HepG2 (cell line): ENCODE results near the gene MPST. TPM values are rescaled to one million over a fixed set of nuclear protein-coding genes. Genes with fewer than 3 reads are reported as not detected.

Experiments used
- ATAC-seq: fragments of 200-7000 bp; cut with Tn5 transposase; 3 replicates; pipeline ENCODE4 v1.9.1; 2020; ENCODE audit warnings: mild to moderate bottlenecking, moderate library complexity
- BruUV-seq: library from RNA; stranded (reverse); fragments of 400-500 nt; replicated peaks from 2 replicates; lab custom pipeline; 2021; lab: Mats Ljungman, UMichigan
- CTCF ChIA-PET: fragments of 300-600 bp; formaldehyde crosslinking; extraction: SDS; loops from one replicate; lab custom pipeline; 2021; ENCODE audit warnings: low total read pairs, inconsistent platforms, low intra/inter-chr PET ratio; lab: Yijun Ruan, JAX
- POLR2A ChIA-PET: fragments of 350-600 bp; sonication (Branson Sonifier 250); formaldehyde crosslinking; loops from one replicate; lab custom pipeline; 2020; ENCODE audit warnings: antibody characterized with exemption, inconsistent platforms; lab: Yijun Ruan, JAX
- DNase-seq: peaks from one replicate; pipeline ENCODE4 v3.0.0-alpha.2; 2015; ENCODE audit warnings: low spot score
- FAIRE-seq: peaks from 3 replicates; lab custom pipeline; 2011; peaks lifted over from hg19 to GRCh38; lab: Jason Lieb, UNC
- H2AFZ ChIP-seq: one replicate; pipeline ENCODE4 v1.6.1; 2011; ENCODE audit warnings: low read length, inconsistent platforms
- H3K27ac ChIP-seq: fragments of 300-600 bp; 3 replicates; pipeline ENCODE4 v1.8.0; 2011; ENCODE audit warnings: mixed run types, mild to moderate bottlenecking, mixed read lengths, low read length, inconsistent platforms; ENCODE audit not compliant: insufficient read depth; ENCODE audit errors: extremely low read length
- H3K27me3 ChIP-seq, 2 experiments: fragments of 200-600 bp in 1 of 2; 2 replicates in 1 of 2; 3 replicates in 1 of 2; pipeline versions ENCODE4 v1.6.0 to v1.8.0; 2011; ENCODE audit warnings: low read length in 2 of 2, mild to moderate bottlenecking in 2 of 2, moderate library complexity in 2 of 2, inconsistent platforms in 1 of 2; ENCODE audit not compliant: insufficient read depth in 2 of 2, control insufficient read depth in 1 of 2
- H3K36me3 ChIP-seq, 2 experiments: fragments of 200-600 bp in 1 of 2; replicated peaks in 1 of 2; 2 replicates in 1 of 2; 3 replicates in 1 of 2; pipeline versions ENCODE4 v1.5.1 to v1.8.0; 2011; ENCODE audit warnings: low read length in 2 of 2, inconsistent platforms in 1 of 2; ENCODE audit not compliant: insufficient read depth in 2 of 2, control insufficient read depth in 1 of 2
- H3K4me1 ChIP-seq: 2 replicates; pipeline ENCODE4 v1.5.1; 2012; ENCODE audit warnings: low read length, inconsistent platforms; ENCODE audit not compliant: insufficient read depth
- H3K4me2 ChIP-seq: 2 replicates; pipeline ENCODE4 v1.6.0; 2011; ENCODE audit warnings: low read depth, low read length, inconsistent platforms
- H3K4me3 ChIP-seq, 3 experiments: fragments of 200-600 bp in 1 of 3; sonication (generic), shearing (Covaris generic) in 1 of 3; replicated peaks in 1 of 3; 2 replicates each; pipeline ENCODE4 v1.5.1; 2011 to 2016; ENCODE audit warnings: low read length in 3 of 3, inconsistent platforms in 2 of 3, low read depth in 2 of 3, mild to moderate bottlenecking in 2 of 3, control low read depth in 1 of 3, mixed read lengths in 1 of 3; ENCODE audit not compliant: insufficient read depth in 1 of 3
- H3K79me2 ChIP-seq: one replicate; pipeline ENCODE4 v1.6.1; 2011; ENCODE audit warnings: low read length, inconsistent platforms; ENCODE audit not compliant: insufficient read depth
- H3K9ac ChIP-seq: 2 replicates; pipeline ENCODE4 v1.6.0; 2011; ENCODE audit warnings: mild to moderate bottlenecking, low read depth, low read length, inconsistent platforms; ENCODE audit not compliant: insufficient read depth
- H3K9me3 ChIP-seq: 2 replicates; pipeline ENCODE4 v1.5.1; 2012; ENCODE audit warnings: mild to moderate bottlenecking, low read length
- H4K20me1 ChIP-seq: 2 replicates; pipeline ENCODE4 v1.6.0; 2011; ENCODE audit warnings: inconsistent platforms, mild to moderate bottlenecking, low read length, moderate library complexity; ENCODE audit not compliant: insufficient read depth
- CBX5 ChIP-seq: sonication (generic); formaldehyde crosslinking; IDR thresholded peaks from 2 replicates; pipeline ENCODE4 v1.4.0; 2020; ENCODE audit warnings: missing genetic modification reagents, borderline replicate concordance
- FOXK1 ChIP-seq: sonication (generic); formaldehyde crosslinking; IDR thresholded peaks from 2 replicates; pipeline ENCODE4 v1.4.0; 2020; ENCODE audit warnings: low read depth, missing genetic modification reagents, borderline replicate concordance
- HNRNPLL ChIP-seq: fragments of 200-400 bp; formaldehyde crosslinking; IDR thresholded peaks from 2 replicates; pipeline ENCODE4 v1.6.1; 2017; ENCODE audit warnings: mild to moderate bottlenecking, low read depth, low read length; ENCODE audit not compliant: poor library complexity, severe bottlenecking
- MBNL3 ChIP-seq: fragments of 250-450 bp; sonication (Bioruptor Pico); conservative IDR thresholded peaks from 2 replicates; pipeline ENCODE4 v1.8.0; 2022; ENCODE audit warnings: mild to moderate bottlenecking, inconsistent platforms
- MIER2 ChIP-seq: IDR thresholded peaks from 2 replicates; pipeline ENCODE4 v1.6.1; 2016; ENCODE audit warnings: missing biosample characterization, missing genetic modification reagents
- NFAT5 ChIP-seq: sonication (generic); formaldehyde crosslinking; IDR thresholded peaks from 2 replicates; pipeline ENCODE4 v1.4.0; 2020; ENCODE audit warnings: missing genetic modification reagents
- POGZ ChIP-seq: sonication (generic); formaldehyde crosslinking; IDR thresholded peaks from 2 replicates; pipeline ENCODE4 v1.4.0; 2020; ENCODE audit warnings: mild to moderate bottlenecking, missing genetic modification reagents
- SATB2 ChIP-seq: sonication (generic); formaldehyde crosslinking; IDR thresholded peaks from 2 replicates; pipeline ENCODE4 v1.5.0; 2020; ENCODE audit warnings: missing genetic modification reagents
- SIN3A ChIP-seq: IDR thresholded peaks from 2 replicates; pipeline ENCODE4 v1.6.1; 2011; ENCODE audit warnings: low read depth, mild to moderate bottlenecking, control low read depth, low read length, borderline replicate concordance
- YEATS4 ChIP-seq: sonication (generic); formaldehyde crosslinking; IDR thresholded peaks from 2 replicates; pipeline ENCODE4 v1.4.0; 2020; ENCODE audit warnings: missing genetic modification reagents, borderline replicate concordance
- ZNF230 ChIP-seq: sonication (generic); formaldehyde crosslinking; IDR thresholded peaks from 2 replicates; pipeline ENCODE4 v1.4.0; 2020; ENCODE audit warnings: mild to moderate bottlenecking, missing genetic modification reagents
- ZNF232 ChIP-seq: sonication (generic); formaldehyde crosslinking; IDR thresholded peaks from 2 replicates; pipeline ENCODE4 v1.4.0; 2020; ENCODE audit warnings: missing genetic modification reagents, borderline replicate concordance
- ZNF614 ChIP-seq: IDR thresholded peaks from 2 replicates; pipeline ENCODE4 v1.6.1; 2018; ENCODE audit warnings: missing biosample characterization, missing genetic modification reagents, inconsistent platforms, borderline replicate concordance
- ZNF713 ChIP-seq: sonication (generic); formaldehyde crosslinking; IDR thresholded peaks from 2 replicates; pipeline ENCODE4 v1.4.0; 2020; ENCODE audit warnings: mild to moderate bottlenecking, missing genetic modification reagents
- ZNF749 ChIP-seq: sonication (generic); formaldehyde crosslinking; IDR thresholded peaks from 2 replicates; pipeline ENCODE4 v1.8.0; 2022; ENCODE audit warnings: mild to moderate bottlenecking, missing genetic modification reagents, moderate library complexity, borderline replicate concordance
- ZNF839 ChIP-seq: sonication (generic); formaldehyde crosslinking; IDR thresholded peaks from 2 replicates; pipeline ENCODE4 v1.4.0; 2020; ENCODE audit warnings: missing genetic modification reagents, mild to moderate bottlenecking, borderline replicate concordance
- WGBS: methylation state at CpG from one replicate; pipeline ENCODE4 v1.1.6; 2017; ENCODE audit warnings: low lambda C conversion rate; 5-methylcytosine and 5-hydroxymethylcytosine counted together
- in situ Hi-C: cut with HindIII; loops from 2 replicates; pipeline ENCODE4 v1.10.0; 2017; ENCODE audit warnings: low pct_unique_long_range_greater_than_20kb; ENCODE audit not compliant: extremely low pct_ligation_motif_present
- intact Hi-C: fragments of 100-400 bp; cut with micrococcal nuclease; formaldehyde crosslinking; loops from one replicate; pipeline ENCODE4 v1.10.0; 2022; ENCODE audit not compliant: unreplicated experiment
- polyA plus RNA-seq, 8 experiments: library from polyadenylated mRNA; depleted of rRNA in 3 of 8; stranded (reverse) in 7 of 8; unstranded in 1 of 8; fragments of >200 nt; fragmentation: Illumina TruSeq in 4 of 8; extraction: Trizol in 4 of 8; gene quantifications; 2 replicates each; pipeline versions ENCODE4 v1.2.1 to v1.2.3, GENCODE V29; 2011 to 2016; ENCODE audit warnings: low read depth in 4 of 8, missing spikeins in 1 of 8, mixed read lengths in 1 of 8; ENCODE audit not compliant: insufficient read depth in 1 of 8
- total RNA-seq, 5 experiments: library from RNA; depleted of rRNA; stranded (reverse); fragments of >200 nt; fragmentation: Illumina TruSeq; extraction: Trizol; gene quantifications; 2 replicates each; pipeline ENCODE4 v1.2.3, GENCODE V29; 2016; ENCODE audit warnings: low read depth in 1 of 5
- TF ChIP-seq, protein P1 (sequence below): sonication (generic); formaldehyde crosslinking; IDR thresholded peaks from 2 replicates; pipeline ENCODE4 v1.9.0; 2022; ENCODE audit warnings: missing genetic modification reagents, mild to moderate bottlenecking, borderline replicate concordance

Gene MPST
- total and polyA plus RNA-seq, 2 of the 13 experiments (the other 11 are each of a cell fraction or from before 2014, with no cell fraction given), result 133 to 141 TPM

GRCh38 chr22:37023743-37024338 is 4.3 kb downstream of the MPST start:
- no peaks in the 10 kb centered on the region for H4K20me1 ChIP-seq
- in situ Hi-C loops, result no loop called here
- CTCF ChIA-PET, result no interaction called here
- H3K4me3 ChIP-seq, result peak overlapping the region in 1 of 3 experiments; percentile 10; a peak in 1 of 6 replicates
- H3K9me3 ChIP-seq, result no peaks in the 10 kb centered on the region
- peak; percentile 64 for DNase-seq
- FAIRE-seq, result peak; percentile 55
- peak overlapping the region; percentile 64 for H3K27ac ChIP-seq
- WGBS, result 82% methylated on average over 22 of the region's 34 CpGs
- POLR2A ChIA-PET, result interaction anchor here (1.0 to 11.6 kb wide), 5 partner anchors 7 to 28 kb away, joined by 3 to 383 read pairs (median 5); partner anchors contain the start of gene KCTD17
- intact Hi-C loops, result loop anchor here (5.0 kb wide), 1 partner anchor 37 kb away; no protein-coding TSS in a partner anchor
- H3K4me2 ChIP-seq, result peak overlapping the region; percentile 66
- peaks cover 84% of the 10 kb centered on the region for H3K4me1 ChIP-seq
- ATAC-seq, result peak; percentile 30
- H2AFZ ChIP-seq, result no peak overlapping the region
- peak overlapping the region; percentile 24; the same call in 1 of the 2 replicates for H3K9ac ChIP-seq
- peaks cover 53% of the 10 kb centered on the region for H3K79me2 ChIP-seq
- no TSS peak for BruUV-seq
- H3K36me3 ChIP-seq, result peaks cover 13 to 33% of the 10 kb centered on the region in 2 experiments; a peak in 4 of 5 replicates
- H3K27me3 ChIP-seq, result no peaks in the 10 kb centered on the region; a peak in 1 of 5 replicates
- TF ChIP-seq MIER2, result no peak
- TF ChIP-seq YEATS4, result peak; percentile 60; the same call in 1 of the 2 replicates
- TF ChIP-seq SIN3A, result no peak
- TF ChIP-seq ZNF839 (CRISPR knock-in tag), result no peak
- peak; percentile 83; the same call in 1 of the 2 replicates for TF ChIP-seq FOXK1 (CRISPR knock-in tag)
- TF ChIP-seq ZNF713 (CRISPR knock-in tag), result peak; percentile 65; the same call in 1 of the 2 replicates
- peak; percentile 18 for TF ChIP-seq HNRNPLL
- no peak for TF ChIP-seq ZNF749
- peak; percentile 54; the same call in 1 of the 2 replicates for TF ChIP-seq POGZ
- no peak for TF ChIP-seq SATB2 (CRISPR knock-in tag)
- no peak for TF ChIP-seq ZNF230 (CRISPR knock-in tag)
- TF ChIP-seq, protein P1, sequence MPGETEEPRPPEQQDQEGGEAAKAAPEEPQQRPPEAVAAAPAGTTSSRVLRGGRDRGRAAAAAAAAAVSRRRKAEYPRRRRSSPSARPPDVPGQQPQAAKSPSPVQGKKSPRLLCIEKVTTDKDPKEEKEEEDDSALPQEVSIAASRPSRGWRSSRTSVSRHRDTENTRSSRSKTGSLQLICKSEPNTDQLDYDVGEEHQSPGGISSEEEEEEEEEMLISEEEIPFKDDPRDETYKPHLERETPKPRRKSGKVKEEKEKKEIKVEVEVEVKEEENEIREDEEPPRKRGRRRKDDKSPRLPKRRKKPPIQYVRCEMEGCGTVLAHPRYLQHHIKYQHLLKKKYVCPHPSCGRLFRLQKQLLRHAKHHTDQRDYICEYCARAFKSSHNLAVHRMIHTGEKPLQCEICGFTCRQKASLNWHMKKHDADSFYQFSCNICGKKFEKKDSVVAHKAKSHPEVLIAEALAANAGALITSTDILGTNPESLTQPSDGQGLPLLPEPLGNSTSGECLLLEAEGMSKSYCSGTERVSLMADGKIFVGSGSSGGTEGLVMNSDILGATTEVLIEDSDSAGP, result peak; percentile 65; the same call in 1 of the 2 replicates
- peak; percentile 80 for TF ChIP-seq ZNF232
- no peak for TF ChIP-seq NFAT5
- no peak for TF ChIP-seq MBNL3 (CRISPR knock-in tag)
- 0 out of 2 replicates have a peak, but pooled peaks have one; percentile 35 for TF ChIP-seq CBX5 (CRISPR knock-in tag)
- TF ChIP-seq ZNF614 (CRISPR knock-in tag), result 0 out of 2 replicates have a peak, but pooled peaks have one; percentile 34
